ENCODE data around the gene CBARP.

CBARP gene

GRCh38 chr19:1270854-1271527 is 33.2 kb upstream of the CBARP start:
- TF ChIP-seq CTCF (IDR thresholded peaks at IDR 0.05; ENCODE audit: low read depth, low read length): no peak
- in situ Hi-C loops (cut with HindIII; ENCODE audit: low sequenced_read_pairs): no loop called here
- no peak for DNase-seq (ENCODE audit: low read depth, low spot score)

GRCh38 chr19:1270213-1270853 is 32.5 kb upstream of the CBARP start:
- TF ChIP-seq CTCF (IDR thresholded peaks at IDR 0.05; ENCODE audit: low read depth, low read length): no peak
- H3K4me3 ChIP-seq (ENCODE audit: low read depth, low read length): peak overlapping the region; percentile 47
- DNase-seq (ENCODE audit: low read depth, low spot score): no peak
- in situ Hi-C loops (cut with HindIII; ENCODE audit: low sequenced_read_pairs): no loop called here

More at GRCh38 chr19:1270854-1271527, 33.2 kb upstream of the CBARP start:
- H3K4me3 ChIP-seq (ENCODE audit: low read depth, low read length): peak overlapping the region; percentile 47

GRCh38 chr19:1269478-1270212 is 31.8 kb upstream of the CBARP start:
- TF ChIP-seq CTCF (IDR thresholded peaks at IDR 0.05; ENCODE audit: low read depth, low read length): peak; percentile 11
- H3K4me3 ChIP-seq (ENCODE audit: low read depth, low read length): peak overlapping the region; percentile 47
- in situ Hi-C loops (cut with HindIII; ENCODE audit: low sequenced_read_pairs): no loop called here
- peak; percentile 87 for DNase-seq (ENCODE audit: low read depth, low spot score)

- peak within 1 kb of the TSS; percentile 47 for H3K4me3 ChIP-seq (ENCODE audit: low read depth, low read length)
- TF ChIP-seq CTCF (IDR thresholded peaks at IDR 0.05; ENCODE audit: low read depth, low read length): no peak
- in situ Hi-C loops (cut with HindIII; ENCODE audit: low sequenced_read_pairs): no loop called here
- DNase-seq (ENCODE audit: low read depth, low spot score): peak; percentile 99
Measured at GRCh38 chr19:1269065-1269477, 31.3 kb upstream of the CBARP start, which contains the start of gene CIRBP. Gene CIRBP (plus strand): TSS chr19:1269332. CDS start chr19:1270934, 1,602 bp downstream.

GRCh38 chr19:1268226-1269064 is 30.6 kb upstream of the CBARP start:
- TF ChIP-seq CTCF (IDR thresholded peaks at IDR 0.05; ENCODE audit: low read depth, low read length): no peak
- in situ Hi-C loops (cut with HindIII; ENCODE audit: low sequenced_read_pairs): no loop called here
- DNase-seq (ENCODE audit: low read depth, low spot score): no peak
- H3K4me3 ChIP-seq (ENCODE audit: low read depth, low read length): no peak overlapping the region
